H9 (cell line): Measurements from ENCODE around the gene CARMIL3. TPM values are rescaled to one million over a fixed set of nuclear protein-coding genes. Genes with fewer than 3 reads are reported as not detected.
"Not testable (repeated sequence)": the region's sequence is repeated elsewhere in the genome, so short reads cannot be mapped to it uniquely, and the experiment has no call there.

Source experiments
- DNase-seq: peaks from one replicate; pipeline ENCODE4 v3.0.0-alpha.2; 2017
- H2AFZ ChIP-seq: one replicate; pipeline ENCODE4 v1.6.1; 2013; ENCODE audit warnings: mild to moderate bottlenecking, low read length, control low read depth, moderate library complexity
- H2AK5ac ChIP-seq: 2 replicates; pipeline ENCODE4 v1.6.1; 2013; ENCODE audit warnings: low read length, control low read depth, mixed read lengths; ENCODE audit not compliant: insufficient read length
- H2BK120ac ChIP-seq: one replicate; pipeline ENCODE4 v1.6.1; 2013; ENCODE audit warnings: low read depth, mild to moderate bottlenecking, low read length, control low read depth, inconsistent platforms; ENCODE audit not compliant: poor library complexity, severe bottlenecking
- H2BK12ac ChIP-seq: 2 replicates; pipeline ENCODE4 v1.6.1; 2013; ENCODE audit warnings: low read length, control low read depth, mixed read lengths, low read depth; ENCODE audit not compliant: insufficient read length
- H2BK15ac ChIP-seq: 2 replicates; pipeline ENCODE4 v1.6.1; 2013; ENCODE audit warnings: low read depth, low read length, control low read depth
- H2BK20ac ChIP-seq: one replicate; pipeline ENCODE4 v1.6.1; 2013; ENCODE audit warnings: low read depth, mild to moderate bottlenecking, low read length, control low read depth, inconsistent platforms; ENCODE audit not compliant: poor library complexity, severe bottlenecking
- H2BK5ac ChIP-seq: 2 replicates; pipeline ENCODE4 v1.6.1; 2013; ENCODE audit warnings: low read length, control low read depth, mixed read lengths; ENCODE audit not compliant: insufficient read length
- H3K14ac ChIP-seq: 2 replicates; pipeline ENCODE4 v1.6.1; 2013; ENCODE audit warnings: low read length, control low read depth; ENCODE audit not compliant: insufficient read depth
- H3K18ac ChIP-seq: 2 replicates; pipeline ENCODE4 v1.6.1; 2013; ENCODE audit warnings: low read depth, mild to moderate bottlenecking, mixed read lengths, low read length, control low read depth; ENCODE audit not compliant: insufficient read length
- H3K23ac ChIP-seq: 2 replicates; pipeline ENCODE4 v1.6.1; 2013; ENCODE audit warnings: low read length, control low read depth, mixed read lengths, low read depth; ENCODE audit not compliant: insufficient read length
- H3K23me2 ChIP-seq: 2 replicates; pipeline ENCODE4 v1.6.1; 2013; ENCODE audit warnings: low read depth, mild to moderate bottlenecking, mixed read lengths, low read length, control low read depth; ENCODE audit not compliant: insufficient read length, poor library complexity, severe bottlenecking
- H3K27ac ChIP-seq: 2 replicates; pipeline ENCODE4 v1.5.1; 2013; ENCODE audit warnings: low read length, control low read depth, mixed read lengths, low read depth; ENCODE audit not compliant: insufficient read length
- H3K27me3 ChIP-seq: 2 replicates; pipeline ENCODE4 v1.6.1; 2013; ENCODE audit warnings: low read length, control low read depth, inconsistent platforms; ENCODE audit not compliant: insufficient read depth
- H3K4ac ChIP-seq: 2 replicates; pipeline ENCODE4 v1.6.1; 2013; ENCODE audit warnings: low read depth, mild to moderate bottlenecking, control low read depth, inconsistent platforms, low read length, moderate library complexity
- H3K4me1 ChIP-seq: 2 replicates; pipeline ENCODE4 v1.6.1; 2013; ENCODE audit warnings: low read length, control low read depth, inconsistent platforms; ENCODE audit not compliant: insufficient read depth
- H3K4me2 ChIP-seq: 2 replicates; pipeline ENCODE4 v1.6.1; 2013; ENCODE audit warnings: low read length, control low read depth, mixed read lengths; ENCODE audit not compliant: insufficient read length, insufficient read depth
- H3K56ac ChIP-seq: 2 replicates; pipeline ENCODE4 v1.6.1; 2013; ENCODE audit warnings: low read depth, mild to moderate bottlenecking, mixed read lengths, low read length, control low read depth; ENCODE audit not compliant: insufficient read length
- H3K79me1 ChIP-seq: 2 replicates; pipeline ENCODE4 v1.6.1; 2013; ENCODE audit warnings: low read depth, mild to moderate bottlenecking, moderate library complexity, low read length, control low read depth, inconsistent platforms; ENCODE audit not compliant: insufficient read depth, poor library complexity, severe bottlenecking
- H3K79me2 ChIP-seq: 2 replicates; pipeline ENCODE4 v1.6.1; 2013; ENCODE audit warnings: low read length, control low read depth, inconsistent platforms; ENCODE audit not compliant: insufficient read depth
- H3K9ac ChIP-seq: 2 replicates; pipeline ENCODE4 v1.6.1; 2013; ENCODE audit warnings: low read length, control low read depth, mixed read lengths; ENCODE audit not compliant: insufficient read length; ENCODE audit errors: extremely low read depth
- H3K9me3 ChIP-seq: one replicate; pipeline ENCODE4 v1.6.1; 2013; ENCODE audit warnings: low read depth, low read length, inconsistent platforms; ENCODE audit not compliant: control insufficient read depth
- H3T11ph ChIP-seq: one replicate; pipeline ENCODE4 v1.6.1; 2013; ENCODE audit warnings: mild to moderate bottlenecking, low read length, control low read depth, inconsistent platforms
- H4K20me1 ChIP-seq: one replicate; pipeline ENCODE4 v1.6.1; 2013; ENCODE audit not compliant: control insufficient read depth, insufficient read length, insufficient read depth
- H4K5ac ChIP-seq: 2 replicates; pipeline ENCODE4 v1.6.1; 2013; ENCODE audit warnings: low read depth, mild to moderate bottlenecking, mixed read lengths, low read length, control low read depth; ENCODE audit not compliant: insufficient read length
- H4K8ac ChIP-seq: replicated peaks from 2 replicates; pipeline ENCODE4 v1.6.1; 2013; ENCODE audit warnings: low read length, control low read depth, mixed read lengths, low read depth; ENCODE audit not compliant: insufficient read length
- H4K91ac ChIP-seq: 2 replicates; pipeline ENCODE4 v1.6.1; 2013; ENCODE audit warnings: low read depth, mild to moderate bottlenecking, moderate library complexity, mixed read lengths, low read length, control low read depth; ENCODE audit not compliant: insufficient read length
- H3K27ac Mint-ChIP-seq, 3 experiments: 2 replicates in 2 of 3; 3 replicates in 1 of 3; pipeline ENCODE4 v1.8.0; 2020 to 2021; ENCODE audit warnings: mixed read lengths in 3 of 3, mild to moderate bottlenecking in 1 of 3, moderate library complexity in 1 of 3
- H3K27me3 Mint-ChIP-seq: 2 replicates; pipeline ENCODE4 v1.8.0; 2021; ENCODE audit warnings: low read depth, mild to moderate bottlenecking, moderate library complexity, mixed read lengths
- H3K36me3 Mint-ChIP-seq, 3 experiments: 2 replicates in 2 of 3; 3 replicates in 1 of 3; pipeline ENCODE4 v1.8.0; 2020 to 2021; ENCODE audit warnings: low read depth in 3 of 3, mixed read lengths in 3 of 3; ENCODE audit not compliant: insufficient read depth in 1 of 3
- H3K4me1 Mint-ChIP-seq, 2 experiments: 2 replicates each; pipeline ENCODE4 v1.8.0; 2020; ENCODE audit warnings: mixed read lengths in 2 of 2
- H3K4me3 Mint-ChIP-seq, 2 experiments: 2 replicates in 1 of 2; 3 replicates in 1 of 2; pipeline ENCODE4 v1.8.0; 2020 to 2021; ENCODE audit warnings: mild to moderate bottlenecking in 2 of 2, mixed read lengths in 2 of 2, moderate library complexity in 1 of 2
- H3K9me3 Mint-ChIP-seq, 2 experiments: 2 replicates in 1 of 2; 3 replicates in 1 of 2; pipeline ENCODE4 v1.8.0; 2020; ENCODE audit warnings: mild to moderate bottlenecking in 2 of 2, mixed read lengths in 2 of 2, moderate library complexity in 1 of 2
- WGBS: extraction: QIAGEN DNeasy Blood & Tissue Kit; methylation state at CpG from one replicate; pipeline ENCODE4 v1.1.7; 2013; ENCODE audit warnings: missing lambda C conversion rate, low lambda C conversion rate, mixed read lengths; ENCODE audit not compliant: insufficient read length; ENCODE audit errors: extremely low coverage; 5-methylcytosine and 5-hydroxymethylcytosine counted together
- total RNA-seq: library from RNA; stranded (reverse); gene quantifications from 2 replicates; pipeline ENCODE4 v1.2.1, GENCODE V29; 2021

The CARMIL3 gene
- total RNA-seq, 1 experiment from 2014 or later: 5.8 TPM

GRCh38 chr14:24006471-24006816 lies 45.4 kb upstream of the CARMIL3 start:
- not testable (repeated sequence) for H3K18ac ChIP-seq, H4K8ac ChIP-seq, H3K23ac ChIP-seq, H3T11ph ChIP-seq, H3K56ac ChIP-seq, H3K9me3 Mint-ChIP-seq, H3K27ac Mint-ChIP-seq, H3K4me2 ChIP-seq, H3K23me2 ChIP-seq, H2AFZ ChIP-seq, H2AK5ac ChIP-seq, H2BK20ac ChIP-seq, H3K27me3 ChIP-seq, H2BK120ac ChIP-seq, H3K14ac ChIP-seq, H3K9me3 ChIP-seq, H2BK12ac ChIP-seq, H3K79me2 ChIP-seq, H2BK5ac ChIP-seq, H4K20me1 ChIP-seq, H3K4me1 ChIP-seq, H4K5ac ChIP-seq, H3K9ac ChIP-seq, H3K79me1 ChIP-seq, H3K27ac ChIP-seq, H4K91ac ChIP-seq, H3K4ac ChIP-seq, DNase-seq, H2BK15ac ChIP-seq, H3K36me3 Mint-ChIP-seq
- peaks cover 16% of the 10 kb centered on the region for H3K27me3 Mint-ChIP-seq
- H3K4me3 Mint-ChIP-seq: peak overlapping the region in 1 of 2 experiments; percentile 45; a peak in 2 of 5 replicates
- H3K4me1 Mint-ChIP-seq: peaks cover 0 to 12% of the 10 kb centered on the region in 2 experiments; a peak in 2 of 4 replicates
- WGBS: no CpG with 5 or more reads among the region's 15 CpGs

GRCh38 chr14:24006817-24007652 lies 44.8 kb upstream of the CARMIL3 start:
- H3K27ac Mint-ChIP-seq, H3K56ac ChIP-seq, H3K79me1 ChIP-seq, H4K5ac ChIP-seq, H3K4me2 ChIP-seq, H2BK120ac ChIP-seq, H4K20me1 ChIP-seq, H2BK5ac ChIP-seq, H4K91ac ChIP-seq, H3T11ph ChIP-seq, H3K27ac ChIP-seq, H3K79me2 ChIP-seq, H2AFZ ChIP-seq, H3K9me3 ChIP-seq, H3K4ac ChIP-seq, H3K27me3 ChIP-seq, H3K14ac ChIP-seq, H3K18ac ChIP-seq, H3K23me2 ChIP-seq, H3K9me3 Mint-ChIP-seq, H2BK15ac ChIP-seq, H3K23ac ChIP-seq, H2BK20ac ChIP-seq, H2BK12ac ChIP-seq, H4K8ac ChIP-seq, H3K36me3 Mint-ChIP-seq, H3K4me1 ChIP-seq, H2AK5ac ChIP-seq, H3K9ac ChIP-seq: not testable (repeated sequence)
- no CpG with 5 or more reads among the region's 62 CpGs for WGBS
- peak overlapping the region in 1 of 2 experiments; percentile 47; a peak in 2 of 5 replicates for H3K4me3 Mint-ChIP-seq
- H3K27me3 Mint-ChIP-seq: peaks cover 16% of the 10 kb centered on the region
- DNase-seq: peak; percentile 27
- H3K4me1 Mint-ChIP-seq: peaks cover 0 to 18% of the 10 kb centered on the region in 2 experiments; a peak in 2 of 4 replicates
